ENCODE measurements around the gene ZNF239. TPM values are rescaled to one million over a fixed set of nuclear protein-coding genes. Genes with fewer than 3 reads are reported as not detected.
"Not testable (repeated sequence)": the region's sequence is repeated elsewhere in the genome, so short reads cannot be mapped to it uniquely, and the experiment has no call there.

ZNF239 gene
- total RNA-seq, 1 experiment from 2014 or later = 9.7 TPM

GRCh38 chr10:43595739-43596298 lies 21.4 kb upstream of the ZNF239 start:
- POLR2A ChIA-PET (ENCODE audit: low non-redundant PET) = no interaction called here
- Histone ChIP-seq H3K27ac (ENCODE audit: low read depth, low read length, poor library complexity, severe bottlenecking) (no peak overlapping the region), H3K27me3 (replicated peaks; ENCODE audit: insufficient read depth, low read depth, low read length, poor library complexity) (no peaks in the 10 kb centered on the region), H3K4me1 (ENCODE audit: insufficient read depth, low read length, poor library complexity, severe bottlenecking) (no peaks in the 10 kb centered on the region), H3K4me3 (ENCODE audit: low read depth, low read length, poor library complexity, severe bottlenecking) (no peak overlapping the region), H3K9me3 (ENCODE audit: low read depth, low read length, poor library complexity, severe bottlenecking) (peaks cover 12% of the 10 kb centered on the region), H3K36me3 (ENCODE audit: insufficient read depth, low read length, poor library complexity, severe bottlenecking) (no peaks in the 10 kb centered on the region)
- no TSS peak for BruUV-seq (replicated peaks)
- TF ChIP-seq CTCF (conservative IDR thresholded peaks at IDR 0.05; ENCODE audit: low read depth, low read length) (no peak), EZH2 (IDR thresholded peaks at IDR 0.05; ENCODE audit: borderline replicate concordance, low read depth, low read length, poor library complexity, severe bottlenecking) (no peak)
- DNase-seq (ENCODE audit: low spot score) = no peak
- CTCF ChIA-PET = no interaction called here
- intact Hi-C loops (cut with micrococcal nuclease; ENCODE audit: unreplicated experiment) = no loop called here

- ChIA-PET POLR2A (ENCODE audit: low non-redundant PET) (no interaction called here), CTCF (no interaction called here)
- DNase-seq (ENCODE audit: low spot score) = no peak
- H3K27ac ChIP-seq (ENCODE audit: low read depth, low read length, poor library complexity, severe bottlenecking) = no peak overlapping the region
- no TSS peak for BruUV-seq (replicated peaks)
- intact Hi-C loops (cut with micrococcal nuclease; ENCODE audit: unreplicated experiment) = no loop called here
- no peaks in the 10 kb centered on the region for H3K27me3 ChIP-seq (replicated peaks; ENCODE audit: insufficient read depth, low read depth, low read length, poor library complexity)
- no peaks in the 10 kb centered on the region for H3K36me3 ChIP-seq (ENCODE audit: insufficient read depth, low read length, poor library complexity, severe bottlenecking)
- no peaks in the 10 kb centered on the region for H3K4me1 ChIP-seq (ENCODE audit: insufficient read depth, low read length, poor library complexity, severe bottlenecking)
- no peak overlapping the region for H3K4me3 ChIP-seq (ENCODE audit: low read depth, low read length, poor library complexity, severe bottlenecking)
- TF ChIP-seq CTCF (conservative IDR thresholded peaks at IDR 0.05; ENCODE audit: low read depth, low read length) = no peak
- TF ChIP-seq EZH2 (IDR thresholded peaks at IDR 0.05; ENCODE audit: borderline replicate concordance, low read depth, low read length, poor library complexity, severe bottlenecking) = no peak
- peaks cover 13% of the 10 kb centered on the region for H3K9me3 ChIP-seq (ENCODE audit: low read depth, low read length, poor library complexity, severe bottlenecking)
Measured at GRCh38 chr10:43594944-43595589, 20.7 kb upstream of the ZNF239 start.

- no peak overlapping the region for H3K4me3 ChIP-seq (ENCODE audit: low read depth, low read length, poor library complexity, severe bottlenecking)
- H3K4me1 ChIP-seq (ENCODE audit: insufficient read depth, low read length, poor library complexity, severe bottlenecking) = no peaks in the 10 kb centered on the region
- no peaks in the 10 kb centered on the region for H3K27me3 ChIP-seq (replicated peaks; ENCODE audit: insufficient read depth, low read depth, low read length, poor library complexity)
- POLR2A ChIA-PET (ENCODE audit: low non-redundant PET) = no interaction called here
- TF ChIP-seq CTCF (conservative IDR thresholded peaks at IDR 0.05; ENCODE audit: low read depth, low read length) (no peak), EZH2 (IDR thresholded peaks at IDR 0.05; ENCODE audit: borderline replicate concordance, low read depth, low read length, poor library complexity, severe bottlenecking) (no peak)
- no peaks in the 10 kb centered on the region for H3K36me3 ChIP-seq (ENCODE audit: insufficient read depth, low read length, poor library complexity, severe bottlenecking)
- no peak overlapping the region for H3K27ac ChIP-seq (ENCODE audit: low read depth, low read length, poor library complexity, severe bottlenecking)
- DNase-seq (ENCODE audit: low spot score) = no peak
- CTCF ChIA-PET = no interaction called here
- intact Hi-C loops (cut with micrococcal nuclease; ENCODE audit: unreplicated experiment) = no loop called here
- peaks cover 13% of the 10 kb centered on the region for H3K9me3 ChIP-seq (ENCODE audit: low read depth, low read length, poor library complexity, severe bottlenecking)
- no TSS peak for BruUV-seq (replicated peaks)
Measured at GRCh38 chr10:43591303-43591904, 17.0 kb upstream of the ZNF239 start.

GRCh38 chr10:43586730-43587115 lies 12.3 kb upstream of the ZNF239 start:
- CTCF ChIA-PET; DNase-seq (ENCODE audit: low spot score); intact Hi-C loops (cut with micrococcal nuclease; ENCODE audit: unreplicated experiment); H3K4me3 ChIP-seq (ENCODE audit: low read depth, low read length, poor library complexity, severe bottlenecking); POLR2A ChIA-PET (ENCODE audit: low non-redundant PET); H3K36me3 ChIP-seq (ENCODE audit: insufficient read depth, low read length, poor library complexity, severe bottlenecking); BruUV-seq (replicated peaks); H3K4me1 ChIP-seq (ENCODE audit: insufficient read depth, low read length, poor library complexity, severe bottlenecking); H3K27ac ChIP-seq (ENCODE audit: low read depth, low read length, poor library complexity, severe bottlenecking); H3K27me3 ChIP-seq (replicated peaks; ENCODE audit: insufficient read depth, low read depth, low read length, poor library complexity): not testable (repeated sequence)
- H3K9me3 ChIP-seq (ENCODE audit: low read depth, low read length, poor library complexity, severe bottlenecking) = peaks cover 10% of the 10 kb centered on the region
